ENCODE results near the gene ACAD10.

The ACAD10 gene

DNA sequence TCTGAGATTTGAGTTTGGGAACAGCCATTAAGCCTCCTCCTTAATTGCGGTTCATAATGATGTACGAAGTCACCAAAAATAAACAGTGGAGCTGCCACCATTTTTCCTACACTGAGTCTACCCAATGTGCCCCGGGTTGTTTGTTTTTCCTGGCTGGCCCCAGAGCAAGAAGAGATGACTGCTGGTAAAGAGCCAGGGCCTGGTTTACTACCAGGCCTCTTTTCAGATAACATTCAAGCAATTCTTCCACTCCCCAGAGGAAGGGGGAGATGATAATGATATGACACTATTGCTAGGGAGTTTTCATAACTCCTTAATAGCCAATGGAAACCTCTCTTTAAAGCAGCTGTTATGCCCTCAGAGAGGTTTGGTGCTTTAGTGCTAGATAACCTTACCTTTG is 42.4 kb upstream of the ACAD10 start:
- TF ChIP-seq, protein P1, sequence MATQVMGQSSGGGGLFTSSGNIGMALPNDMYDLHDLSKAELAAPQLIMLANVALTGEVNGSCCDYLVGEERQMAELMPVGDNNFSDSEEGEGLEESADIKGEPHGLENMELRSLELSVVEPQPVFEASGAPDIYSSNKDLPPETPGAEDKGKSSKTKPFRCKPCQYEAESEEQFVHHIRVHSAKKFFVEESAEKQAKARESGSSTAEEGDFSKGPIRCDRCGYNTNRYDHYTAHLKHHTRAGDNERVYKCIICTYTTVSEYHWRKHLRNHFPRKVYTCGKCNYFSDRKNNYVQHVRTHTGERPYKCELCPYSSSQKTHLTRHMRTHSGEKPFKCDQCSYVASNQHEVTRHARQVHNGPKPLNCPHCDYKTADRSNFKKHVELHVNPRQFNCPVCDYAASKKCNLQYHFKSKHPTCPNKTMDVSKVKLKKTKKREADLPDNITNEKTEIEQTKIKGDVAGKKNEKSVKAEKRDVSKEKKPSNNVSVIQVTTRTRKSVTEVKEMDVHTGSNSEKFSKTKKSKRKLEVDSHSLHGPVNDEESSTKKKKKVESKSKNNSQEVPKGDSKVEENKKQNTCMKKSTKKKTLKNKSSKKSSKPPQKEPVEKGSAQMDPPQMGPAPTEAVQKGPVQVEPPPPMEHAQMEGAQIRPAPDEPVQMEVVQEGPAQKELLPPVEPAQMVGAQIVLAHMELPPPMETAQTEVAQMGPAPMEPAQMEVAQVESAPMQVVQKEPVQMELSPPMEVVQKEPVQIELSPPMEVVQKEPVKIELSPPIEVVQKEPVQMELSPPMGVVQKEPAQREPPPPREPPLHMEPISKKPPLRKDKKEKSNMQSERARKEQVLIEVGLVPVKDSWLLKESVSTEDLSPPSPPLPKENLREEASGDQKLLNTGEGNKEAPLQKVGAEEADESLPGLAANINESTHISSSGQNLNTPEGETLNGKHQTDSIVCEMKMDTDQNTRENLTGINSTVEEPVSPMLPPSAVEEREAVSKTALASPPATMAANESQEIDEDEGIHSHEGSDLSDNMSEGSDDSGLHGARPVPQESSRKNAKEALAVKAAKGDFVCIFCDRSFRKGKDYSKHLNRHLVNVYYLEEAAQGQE (IDR thresholded peaks at IDR 0.05; ENCODE audit: insufficient read depth in 1 of 2, low read depth in 2 of 2, low read length in 2 of 2): no peak
- TF ChIP-seq FOXP2 (optimal IDR thresholded peaks at IDR 0.05; ENCODE audit: borderline replicate concordance, extremely low read depth, extremely low read length, insufficient read depth): no peak
- no peak for TF ChIP-seq SIN3A (IDR thresholded peaks at IDR 0.05; ENCODE audit: borderline replicate concordance, insufficient read depth, low read length)
- no peak for TF ChIP-seq POLR2AphosphoS5 (IDR thresholded peaks at IDR 0.05; ENCODE audit: low read depth, low read length)
- TF ChIP-seq TAF1 (IDR thresholded peaks at IDR 0.05; ENCODE audit: borderline replicate concordance, insufficient read depth, low read length): no peak

DNA sequence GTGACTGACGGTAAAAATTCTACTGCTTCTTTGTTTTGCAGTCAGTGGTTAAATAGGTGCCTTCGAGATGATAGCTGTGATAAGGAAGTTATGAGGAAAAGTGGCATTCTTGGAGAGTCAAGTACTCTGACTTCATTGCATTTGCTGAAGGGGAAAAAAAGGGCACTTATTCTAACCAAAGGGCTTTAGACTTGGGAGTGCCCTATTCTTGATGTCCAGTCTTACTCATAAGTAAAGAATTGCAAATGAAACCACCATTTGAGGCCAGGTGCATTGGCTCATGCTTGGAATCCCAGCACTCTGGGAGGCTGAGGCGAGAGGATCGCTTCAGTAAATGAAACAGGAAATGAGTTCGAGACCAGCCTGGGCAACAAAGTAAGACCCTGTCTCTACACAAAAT is 40.4 kb upstream of the ACAD10 start:
- no peak for TF ChIP-seq TAF1 (IDR thresholded peaks at IDR 0.05; ENCODE audit: borderline replicate concordance, insufficient read depth, low read length)
- no peak for TF ChIP-seq SIN3A (IDR thresholded peaks at IDR 0.05; ENCODE audit: borderline replicate concordance, insufficient read depth, low read length)
- TF ChIP-seq POLR2AphosphoS5 (IDR thresholded peaks at IDR 0.05; ENCODE audit: low read depth, low read length): no peak
- no peak for TF ChIP-seq FOXP2 (optimal IDR thresholded peaks at IDR 0.05; ENCODE audit: borderline replicate concordance, extremely low read depth, extremely low read length, insufficient read depth)
- TF ChIP-seq, protein P1 (IDR thresholded peaks at IDR 0.05; ENCODE audit: insufficient read depth in 1 of 2, low read depth in 2 of 2, low read length in 2 of 2): no peak

DNA sequence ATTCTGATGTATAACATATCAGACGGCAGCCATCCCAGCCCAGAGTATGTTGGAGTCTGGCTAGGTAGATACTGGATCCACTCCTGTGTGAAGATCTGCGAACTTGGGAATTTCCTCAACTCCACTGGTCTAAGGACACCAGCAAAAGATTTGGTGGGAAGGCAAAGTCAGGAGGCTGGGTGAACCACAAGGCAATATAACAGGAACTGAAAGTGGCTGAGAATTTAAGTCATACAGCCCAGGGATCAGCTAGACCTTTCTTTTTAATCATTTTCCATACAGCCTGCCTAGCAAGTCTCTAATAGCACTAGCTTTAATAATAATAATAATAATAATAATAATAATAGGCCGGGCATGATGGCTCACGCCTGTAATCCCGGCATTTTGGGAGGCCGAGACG is 34.9 kb upstream of the ACAD10 start:
- TF ChIP-seq, protein P1 (IDR thresholded peaks at IDR 0.05; ENCODE audit: insufficient read depth in 1 of 2, low read depth in 2 of 2, low read length in 2 of 2): no peak
- no peak for TF ChIP-seq POLR2AphosphoS5 (IDR thresholded peaks at IDR 0.05; ENCODE audit: low read depth, low read length)
- TF ChIP-seq TAF1 (IDR thresholded peaks at IDR 0.05; ENCODE audit: borderline replicate concordance, insufficient read depth, low read length): no peak
- no peak for TF ChIP-seq FOXP2 (optimal IDR thresholded peaks at IDR 0.05; ENCODE audit: borderline replicate concordance, extremely low read depth, extremely low read length, insufficient read depth)
- no peak for TF ChIP-seq SIN3A (IDR thresholded peaks at IDR 0.05; ENCODE audit: borderline replicate concordance, insufficient read depth, low read length)

DNA sequence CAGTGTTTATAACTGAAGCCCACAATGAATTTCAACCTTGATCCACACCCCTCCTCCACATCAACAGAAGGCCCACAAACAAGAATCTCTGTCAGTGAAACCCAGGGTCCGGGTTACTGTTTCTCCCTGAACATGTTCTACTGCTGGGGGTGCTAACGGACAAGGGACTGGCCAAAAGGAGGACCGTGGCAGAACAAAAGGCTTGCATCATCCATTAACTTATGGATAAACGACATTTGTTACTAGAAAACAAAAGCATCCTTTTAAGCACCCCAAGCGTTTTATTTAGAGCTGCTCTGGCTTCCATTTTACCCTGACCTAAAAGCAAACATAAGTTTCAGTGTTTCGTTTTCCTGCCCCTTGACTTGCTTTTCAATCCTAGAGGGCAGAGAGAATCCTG is 32.3 kb upstream of the ACAD10 start:
- TF ChIP-seq POLR2AphosphoS5 (IDR thresholded peaks at IDR 0.05; ENCODE audit: low read depth, low read length) (no peak), TAF1 (IDR thresholded peaks at IDR 0.05; ENCODE audit: borderline replicate concordance, insufficient read depth, low read length) (no peak), SIN3A (IDR thresholded peaks at IDR 0.05; ENCODE audit: borderline replicate concordance, insufficient read depth, low read length) (no peak)

DNA sequence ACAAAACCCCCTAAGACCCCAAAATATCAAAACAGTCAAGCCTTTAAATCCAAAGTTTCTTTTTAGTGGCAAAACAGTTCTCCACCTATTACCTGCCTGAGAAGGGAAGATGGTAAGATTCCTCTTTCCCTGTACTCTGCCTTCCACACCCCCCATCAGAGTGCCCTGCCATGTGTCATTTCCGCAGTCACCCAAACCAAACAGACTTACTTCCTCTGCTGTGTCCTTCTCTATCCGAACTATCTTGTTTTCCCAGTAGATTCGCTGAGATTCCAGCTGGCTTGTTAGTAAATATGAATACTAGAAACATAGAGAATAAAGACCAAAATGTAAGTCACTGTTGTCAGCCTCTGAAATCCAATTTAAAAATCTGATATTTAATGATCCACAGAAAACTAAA is 30.5 kb upstream of the ACAD10 start:
- TF ChIP-seq FOXP2 (optimal IDR thresholded peaks at IDR 0.05; ENCODE audit: borderline replicate concordance, extremely low read depth, extremely low read length, insufficient read depth): no peak
- no peak for TF ChIP-seq SIN3A (IDR thresholded peaks at IDR 0.05; ENCODE audit: borderline replicate concordance, insufficient read depth, low read length)
- no peak for TF ChIP-seq POLR2AphosphoS5 (IDR thresholded peaks at IDR 0.05; ENCODE audit: low read depth, low read length)
- no peak for TF ChIP-seq TAF1 (IDR thresholded peaks at IDR 0.05; ENCODE audit: borderline replicate concordance, insufficient read depth, low read length)
- TF ChIP-seq, protein P1 (IDR thresholded peaks at IDR 0.05; ENCODE audit: insufficient read depth in 1 of 2, low read depth in 2 of 2, low read length in 2 of 2): no peak

Measured in PFSK-1 (cell line).